ENCODE data around the gene TACR1. TPM values are rescaled to one million over a fixed set of nuclear protein-coding genes. Genes with fewer than 3 reads are reported as not detected.

The TACR1 gene
- total and polyA plus RNA-seq, 2 experiments from 2014 or later, result 0.13 to 0.19 TPM

GRCh38 chr2:75074228-75074627 is 125.1 kb downstream of the TACR1 start:
- no peaks in the 10 kb centered on the region for H3K9me3 ChIP-seq (ENCODE audit: low read depth)

DNA sequence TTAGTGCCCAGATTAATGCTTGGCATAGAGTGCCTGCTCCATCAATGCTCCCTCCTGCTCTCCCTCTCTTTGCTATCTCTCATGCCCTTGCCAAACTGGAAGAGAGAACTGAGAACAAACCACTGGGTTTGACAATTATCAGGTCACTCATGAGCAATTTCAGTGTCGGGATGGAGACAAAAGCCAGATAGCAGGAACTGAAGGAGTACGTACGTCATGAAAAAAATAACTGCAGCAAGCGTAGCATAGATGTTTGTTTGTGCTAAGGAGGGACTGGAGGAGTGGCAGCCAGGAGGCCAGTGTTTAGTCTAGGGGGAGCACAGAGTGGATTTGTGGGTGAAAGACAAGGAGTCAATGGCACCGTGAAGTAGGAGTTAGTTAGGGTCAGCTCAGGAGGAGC is 127.6 kb downstream of the TACR1 start:
- WGBS (ENCODE audit: low lambda C conversion rate, missing lambda C conversion rate), result 64% methylated on average over 5 of the region's 5 CpGs
- no peak overlapping the region for H3K4me3 ChIP-seq
- no peak overlapping the region for H3K27ac ChIP-seq
- H3K4me1 ChIP-seq (ENCODE audit: insufficient read depth), result no peaks in the 10 kb centered on the region
- no peak overlapping the region for H2AFZ ChIP-seq
- H3K36me3 ChIP-seq (replicated peaks; ENCODE audit: insufficient read depth, low read depth), result no peaks in the 10 kb centered on the region
- no peaks in the 10 kb centered on the region for H4K20me1 ChIP-seq (ENCODE audit: insufficient read depth, poor library complexity, severe bottlenecking)
- no peaks in the 10 kb centered on the region for H3K27me3 ChIP-seq
- no peaks in the 10 kb centered on the region for H3K9me3 ChIP-seq (ENCODE audit: low read depth)
- TF ChIP-seq, protein P1, sequence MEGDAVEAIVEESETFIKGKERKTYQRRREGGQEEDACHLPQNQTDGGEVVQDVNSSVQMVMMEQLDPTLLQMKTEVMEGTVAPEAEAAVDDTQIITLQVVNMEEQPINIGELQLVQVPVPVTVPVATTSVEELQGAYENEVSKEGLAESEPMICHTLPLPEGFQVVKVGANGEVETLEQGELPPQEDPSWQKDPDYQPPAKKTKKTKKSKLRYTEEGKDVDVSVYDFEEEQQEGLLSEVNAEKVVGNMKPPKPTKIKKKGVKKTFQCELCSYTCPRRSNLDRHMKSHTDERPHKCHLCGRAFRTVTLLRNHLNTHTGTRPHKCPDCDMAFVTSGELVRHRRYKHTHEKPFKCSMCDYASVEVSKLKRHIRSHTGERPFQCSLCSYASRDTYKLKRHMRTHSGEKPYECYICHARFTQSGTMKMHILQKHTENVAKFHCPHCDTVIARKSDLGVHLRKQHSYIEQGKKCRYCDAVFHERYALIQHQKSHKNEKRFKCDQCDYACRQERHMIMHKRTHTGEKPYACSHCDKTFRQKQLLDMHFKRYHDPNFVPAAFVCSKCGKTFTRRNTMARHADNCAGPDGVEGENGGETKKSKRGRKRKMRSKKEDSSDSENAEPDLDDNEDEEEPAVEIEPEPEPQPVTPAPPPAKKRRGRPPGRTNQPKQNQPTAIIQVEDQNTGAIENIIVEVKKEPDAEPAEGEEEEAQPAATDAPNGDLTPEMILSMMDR (IDR thresholded peaks at IDR 0.05; ENCODE audit: poor library complexity), result no peak
- TF ChIP-seq EZH2 (IDR thresholded peaks at IDR 0.05; ENCODE audit: borderline replicate concordance) (no peak), EZH2phosphoT487 (IDR thresholded peaks at IDR 0.05; ENCODE audit: low read depth, severe bottlenecking, unreplicated experiment) (no peak)
- no peaks in the 10 kb centered on the region for H3K79me2 ChIP-seq
- no peaks in the 10 kb centered on the region for H3K9me2 ChIP-seq (replicated peaks; ENCODE audit: insufficient read depth)
- DNase-seq (ENCODE audit: low spot score), result no peak
- H3K4me2 ChIP-seq, result no peak overlapping the region

More at GRCh38 chr2:75074228-75074627, 125.1 kb downstream of the TACR1 start:
- H3K36me3 ChIP-seq (replicated peaks; ENCODE audit: insufficient read depth, low read depth), result no peaks in the 10 kb centered on the region
- H3K4me2 ChIP-seq, result no peak overlapping the region
- no peaks in the 10 kb centered on the region for H3K27me3 ChIP-seq
- H3K4me1 ChIP-seq (ENCODE audit: insufficient read depth), result no peaks in the 10 kb centered on the region
- DNase-seq (ENCODE audit: low spot score), result no peak
- WGBS (ENCODE audit: low lambda C conversion rate, missing lambda C conversion rate), result 33% methylated on average over 1 of the region's 1 CpG
- no peaks in the 10 kb centered on the region for H3K79me2 ChIP-seq
- TF ChIP-seq EZH2phosphoT487 (IDR thresholded peaks at IDR 0.05; ENCODE audit: low read depth, severe bottlenecking, unreplicated experiment) (no peak), EZH2 (IDR thresholded peaks at IDR 0.05; ENCODE audit: borderline replicate concordance) (no peak)
- TF ChIP-seq, protein P1 (IDR thresholded peaks at IDR 0.05; ENCODE audit: poor library complexity), result no peak
- no peak overlapping the region for H3K4me3 ChIP-seq
- H4K20me1 ChIP-seq (ENCODE audit: insufficient read depth, poor library complexity, severe bottlenecking), result no peaks in the 10 kb centered on the region
- no peak overlapping the region for H2AFZ ChIP-seq
- H3K9me2 ChIP-seq (replicated peaks; ENCODE audit: insufficient read depth), result no peaks in the 10 kb centered on the region
- H3K27ac ChIP-seq, result no peak overlapping the region

DNA sequence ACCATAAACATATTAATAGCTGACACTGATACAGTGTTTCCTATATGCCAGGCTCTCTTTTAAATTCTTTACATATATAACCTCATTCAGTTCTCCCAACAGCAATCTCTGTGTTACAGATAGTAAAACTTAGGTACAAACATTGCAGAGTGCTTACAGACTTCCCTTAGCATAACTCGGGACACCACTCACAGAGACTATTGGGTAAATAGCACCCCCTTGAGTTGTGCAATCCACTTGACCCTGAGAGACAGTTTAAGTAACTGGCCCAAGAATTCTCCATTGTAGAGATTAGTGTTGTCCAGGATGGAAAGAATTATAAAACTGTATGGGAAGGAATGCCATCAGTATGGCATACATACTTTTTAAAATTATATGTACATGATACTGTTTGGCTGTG is 130.8 kb downstream of the TACR1 start:
- DNase-seq (ENCODE audit: low spot score), result no peak
- H4K20me1 ChIP-seq (ENCODE audit: insufficient read depth, poor library complexity, severe bottlenecking), result no peaks in the 10 kb centered on the region
- H3K27me3 ChIP-seq, result no peaks in the 10 kb centered on the region
- no peaks in the 10 kb centered on the region for H3K36me3 ChIP-seq (replicated peaks; ENCODE audit: insufficient read depth, low read depth)
- no peaks in the 10 kb centered on the region for H3K4me1 ChIP-seq (ENCODE audit: insufficient read depth)
- no peaks in the 10 kb centered on the region for H3K9me3 ChIP-seq (ENCODE audit: low read depth)
- 79% methylated on average over 1 of the region's 1 CpG for WGBS (ENCODE audit: low lambda C conversion rate, missing lambda C conversion rate)
- H3K79me2 ChIP-seq, result no peaks in the 10 kb centered on the region
- no peaks in the 10 kb centered on the region for H3K9me2 ChIP-seq (replicated peaks; ENCODE audit: insufficient read depth)
- H2AFZ ChIP-seq, result no peak overlapping the region
- H3K27ac ChIP-seq, result no peak overlapping the region
- no peak overlapping the region for H3K4me3 ChIP-seq
- TF ChIP-seq EZH2 (IDR thresholded peaks at IDR 0.05; ENCODE audit: borderline replicate concordance) (no peak), EZH2phosphoT487 (IDR thresholded peaks at IDR 0.05; ENCODE audit: low read depth, severe bottlenecking, unreplicated experiment) (no peak)
- TF ChIP-seq, protein P1 (IDR thresholded peaks at IDR 0.05; ENCODE audit: poor library complexity), result no peak
- H3K4me2 ChIP-seq, result no peak overlapping the region

- Histone ChIP-seq H3K4me3 (no peak overlapping the region), H3K79me2 (no peaks in the 10 kb centered on the region), H3K9me3 (ENCODE audit: low read depth) (no peaks in the 10 kb centered on the region), H4K20me1 (ENCODE audit: insufficient read depth, poor library complexity, severe bottlenecking) (no peaks in the 10 kb centered on the region), H2AFZ (no peak overlapping the region), H3K27ac (no peak overlapping the region), H3K36me3 (replicated peaks; ENCODE audit: insufficient read depth, low read depth) (no peaks in the 10 kb centered on the region), H3K27me3 (no peaks in the 10 kb centered on the region), H3K4me2 (no peak overlapping the region), H3K4me1 (ENCODE audit: insufficient read depth) (no peaks in the 10 kb centered on the region), H3K9me2 (replicated peaks; ENCODE audit: insufficient read depth) (no peaks in the 10 kb centered on the region)
- WGBS (ENCODE audit: low lambda C conversion rate, missing lambda C conversion rate), result 78% methylated on average over 2 of the region's 2 CpGs
- DNase-seq (ENCODE audit: low spot score), result no peak
- TF ChIP-seq EZH2phosphoT487 (IDR thresholded peaks at IDR 0.05; ENCODE audit: low read depth, severe bottlenecking, unreplicated experiment), result no peak
- TF ChIP-seq EZH2 (IDR thresholded peaks at IDR 0.05; ENCODE audit: borderline replicate concordance), result no peak
- TF ChIP-seq, protein P1 (IDR thresholded peaks at IDR 0.05; ENCODE audit: poor library complexity), result no peak
These were observed 131.8 kb downstream of the TACR1 start for GRCh38 chr2:75067506-75067905.
